ENCODE measurements around the gene C11orf91.

Gene C11orf91

GRCh38 chr11:33713151-33713855 is 12.7 kb upstream of the C11orf91 start:
- Histone ChIP-seq H3K36me3 (ENCODE audit: insufficient read depth, low read length) (no peaks in the 10 kb centered on the region), H3K79me2 (ENCODE audit: insufficient read depth, low read length) (no peaks in the 10 kb centered on the region), H4K20me1 (ENCODE audit: insufficient read depth, low read length) (no peaks in the 10 kb centered on the region), H2AFZ (ENCODE audit: low read depth, low read length) (no peak overlapping the region), H3K27ac (ENCODE audit: low read length) (no peak overlapping the region), H3K4me2 (ENCODE audit: insufficient read depth, low read length) (no peak overlapping the region), H3K27me3 (ENCODE audit: insufficient read depth, low read length, poor library complexity) (no peaks in the 10 kb centered on the region), H3K9me3 (ENCODE audit: insufficient read depth, low read length, severe bottlenecking) (no peaks in the 10 kb centered on the region), H3K9ac (ENCODE audit: low read depth, low read length) (no peak overlapping the region), H3K4me1 (ENCODE audit: insufficient read depth, low read length) (no peaks in the 10 kb centered on the region), H3K4me3 (ENCODE audit: low read depth in 1 of 2, low read length in 2 of 2) (no peak overlapping the region)
- DNase-seq (no peak), ATAC-seq (ENCODE audit: insufficient read depth, low read depth) (no peak)
- TF ChIP-seq EZH2 (IDR thresholded peaks at IDR 0.05; ENCODE audit: borderline replicate concordance, low read depth, low read length, severe bottlenecking) (no peak), CTCF (IDR thresholded peaks at IDR 0.05; ENCODE audit: borderline replicate concordance, extremely low read depth, low read length, poor library complexity, severe bottlenecking) (no peak)

DNA sequence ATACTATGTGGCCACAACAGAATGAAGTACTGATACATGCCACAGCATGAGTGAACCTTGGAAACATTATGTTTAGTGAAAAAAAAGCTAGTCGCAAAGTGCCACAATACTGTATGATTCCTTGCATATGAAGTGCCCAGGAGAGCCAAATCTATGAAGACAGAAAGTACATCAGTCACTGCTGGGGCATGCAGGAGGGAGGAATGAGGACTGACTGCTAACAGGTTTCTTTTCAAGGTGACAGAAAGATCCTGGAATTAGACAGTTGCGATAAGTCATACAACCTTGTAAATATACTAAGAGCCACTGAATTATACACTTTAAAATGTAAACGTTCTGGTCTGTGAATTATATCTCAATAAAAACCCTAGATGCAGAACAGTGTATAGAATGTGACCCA is 11.8 kb upstream of the C11orf91 start:
- Histone ChIP-seq H3K79me2 (ENCODE audit: insufficient read depth, low read length) (no peaks in the 10 kb centered on the region), H3K4me3 (ENCODE audit: low read depth in 1 of 2, low read length in 2 of 2) (no peak overlapping the region), H3K4me1 (ENCODE audit: insufficient read depth, low read length) (no peaks in the 10 kb centered on the region), H4K20me1 (ENCODE audit: insufficient read depth, low read length) (no peaks in the 10 kb centered on the region), H3K9me3 (ENCODE audit: insufficient read depth, low read length, severe bottlenecking) (no peaks in the 10 kb centered on the region), H3K27ac (ENCODE audit: low read length) (no peak overlapping the region), H3K27me3 (ENCODE audit: insufficient read depth, low read length, poor library complexity) (no peaks in the 10 kb centered on the region), H3K36me3 (ENCODE audit: insufficient read depth, low read length) (no peaks in the 10 kb centered on the region), H3K4me2 (ENCODE audit: insufficient read depth, low read length) (no peak overlapping the region), H2AFZ (ENCODE audit: low read depth, low read length) (no peak overlapping the region), H3K9ac (ENCODE audit: low read depth, low read length) (no peak overlapping the region)
- ATAC-seq (ENCODE audit: insufficient read depth, low read depth) (no peak), DNase-seq (no peak)
- TF ChIP-seq CTCF (IDR thresholded peaks at IDR 0.05; ENCODE audit: borderline replicate concordance, extremely low read depth, low read length, poor library complexity, severe bottlenecking) (no peak), EZH2 (IDR thresholded peaks at IDR 0.05; ENCODE audit: borderline replicate concordance, low read depth, low read length, severe bottlenecking) (no peak)

- H3K9me3 ChIP-seq (ENCODE audit: insufficient read depth, low read length, severe bottlenecking) = no peaks in the 10 kb centered on the region
- DNase-seq (no peak), ATAC-seq (ENCODE audit: insufficient read depth, low read depth) (no peak)
- no peak overlapping the region for H2AFZ ChIP-seq (ENCODE audit: low read depth, low read length)
- no peaks in the 10 kb centered on the region for H3K79me2 ChIP-seq (ENCODE audit: insufficient read depth, low read length)
- H4K20me1 ChIP-seq (ENCODE audit: insufficient read depth, low read length) = no peaks in the 10 kb centered on the region
- H3K4me3 ChIP-seq (ENCODE audit: low read depth in 1 of 2, low read length in 2 of 2) = no peak overlapping the region
- H3K36me3 ChIP-seq (ENCODE audit: insufficient read depth, low read length) = no peaks in the 10 kb centered on the region
- no peak overlapping the region for H3K27ac ChIP-seq (ENCODE audit: low read length)
- no peaks in the 10 kb centered on the region for H3K27me3 ChIP-seq (ENCODE audit: insufficient read depth, low read length, poor library complexity)
- TF ChIP-seq EZH2 (IDR thresholded peaks at IDR 0.05; ENCODE audit: borderline replicate concordance, low read depth, low read length, severe bottlenecking) (no peak), CTCF (IDR thresholded peaks at IDR 0.05; ENCODE audit: borderline replicate concordance, extremely low read depth, low read length, poor library complexity, severe bottlenecking) (no peak)
- no peak overlapping the region for H3K4me2 ChIP-seq (ENCODE audit: insufficient read depth, low read length)
- no peaks in the 10 kb centered on the region for H3K4me1 ChIP-seq (ENCODE audit: insufficient read depth, low read length)
- H3K9ac ChIP-seq (ENCODE audit: low read depth, low read length) = no peak overlapping the region
Observed at GRCh38 chr11:33709466-33709865, 8.8 kb upstream of the C11orf91 start.

Data from DND-41 (cell line).